MCF 10A (cell line): ENCODE data around the gene CFAP58. TPM values are rescaled to one million over a fixed set of nuclear protein-coding genes. Genes with fewer than 3 reads are reported as not detected.

Experiments used
- BruUV-seq: library from RNA; stranded (reverse); fragments of 400-500 nt; replicated peaks from 2 replicates; lab custom pipeline; 2021; lab: Mats Ljungman, UMichigan
- CTCF ChIA-PET: fragments of 300-600 bp; sonication (Branson Sonifier 250); formaldehyde crosslinking; extraction: SDS; loops from one replicate; lab custom pipeline; 2021; ENCODE audit warnings: antibody characterized with exemption, inconsistent platforms; lab: Yijun Ruan, JAX
- POLR2A ChIA-PET: fragments of 300-600, 350-650 bp; sonication (Branson Sonifier 250); formaldehyde crosslinking; extraction: SDS; loops from one replicate; lab custom pipeline; 2020; ENCODE audit warnings: antibody characterized with exemption, inconsistent platforms; lab: Yijun Ruan, JAX
- DNase-seq: peaks from one replicate; pipeline ENCODE4 v3.0.0-alpha.2; 2018; ENCODE audit not compliant: unreplicated experiment
- H3K27ac Mint-ChIP-seq: one replicate; pipeline ENCODE4 v1.8.0; 2022; ENCODE audit warnings: mild to moderate bottlenecking, low read depth, mixed read lengths; ENCODE audit not compliant: unreplicated experiment
- H3K27me3 Mint-ChIP-seq: one replicate; pipeline ENCODE4 v1.8.0; 2022; ENCODE audit warnings: mixed read lengths; ENCODE audit not compliant: insufficient read depth, unreplicated experiment
- H3K36me3 Mint-ChIP-seq: one replicate; pipeline ENCODE4 v1.8.0; 2022; ENCODE audit warnings: mild to moderate bottlenecking, moderate library complexity, mixed read lengths; ENCODE audit not compliant: insufficient read depth, unreplicated experiment
- H3K4me1 Mint-ChIP-seq: one replicate; pipeline ENCODE4 v1.8.0; 2022; ENCODE audit warnings: mixed read lengths; ENCODE audit not compliant: insufficient read depth, unreplicated experiment
- H3K4me3 Mint-ChIP-seq: one replicate; pipeline ENCODE4 v1.8.0; 2022; ENCODE audit warnings: mild to moderate bottlenecking, moderate library complexity, mixed read lengths; ENCODE audit not compliant: unreplicated experiment
- H3K9me3 Mint-ChIP-seq: one replicate; pipeline ENCODE4 v1.8.0; 2022; ENCODE audit warnings: mixed read lengths; ENCODE audit not compliant: unreplicated experiment
- CTCF ChIP-seq: fragments of 200-600 bp; IDR thresholded peaks from one replicate; pipeline ENCODE4 v1.8.0; 2022; ENCODE audit warnings: antibody characterized with exemption, mild to moderate bottlenecking; ENCODE audit not compliant: unreplicated experiment
- intact Hi-C: fragments of 100-400 bp; cut with micrococcal nuclease; formaldehyde crosslinking; loops from 2 replicates; pipeline ENCODE4 v1.14.1; 2022
- total RNA-seq: library from RNA; stranded (reverse); gene quantifications from 2 replicates; pipeline ENCODE4 v1.2.3, GENCODE V29; 2022

Gene CFAP58
- total RNA-seq, 1 experiment from 2014 or later = 0.89 TPM

DNA sequence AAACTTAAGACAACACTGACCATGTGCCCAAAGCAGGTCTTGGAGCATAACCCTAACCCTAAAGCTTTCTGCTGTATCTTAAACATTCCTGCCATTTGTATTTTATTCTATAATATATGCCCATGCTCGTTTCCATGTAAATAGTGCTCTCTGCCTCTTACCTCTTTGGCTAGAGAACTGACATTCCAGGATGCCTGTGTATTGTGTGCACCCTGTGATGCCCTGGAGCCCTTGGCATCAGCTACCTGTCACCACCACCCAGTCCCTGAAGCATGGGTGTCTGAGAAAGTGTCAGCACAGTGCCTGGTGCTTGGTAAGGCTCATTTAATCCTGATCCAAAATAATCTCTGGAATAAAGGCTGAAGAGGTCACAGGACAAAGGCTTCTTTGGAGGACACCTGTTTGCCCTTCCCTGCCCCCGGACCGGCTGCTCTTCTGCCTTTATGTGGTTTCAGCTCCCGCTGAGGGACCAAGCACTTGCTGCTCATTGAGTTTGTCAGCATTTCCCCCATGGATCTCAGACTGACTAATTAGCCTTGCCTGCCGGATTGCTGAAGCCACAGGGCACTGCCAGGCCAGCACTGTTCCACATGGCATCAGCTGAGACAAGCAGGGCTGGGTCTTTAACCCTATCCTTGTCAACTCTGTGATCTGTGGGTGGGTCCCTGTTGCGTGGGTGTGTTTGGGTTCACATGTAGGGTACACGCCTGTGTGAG, 148.4 kb downstream of the CFAP58 start:
- Mint-ChIP-seq H3K4me1 (no peaks in the 10 kb centered on the region), H3K9me3 (no peaks in the 10 kb centered on the region), H3K27ac (no peak overlapping the region), H3K27me3 (peaks cover 10% of the 10 kb centered on the region), H3K4me3 (no peak overlapping the region), H3K36me3 (no peaks in the 10 kb centered on the region)
- POLR2A ChIA-PET = interaction anchor here (0.7 kb wide), 1 partner anchor 19 kb away, joined by 3 read pairs; no protein-coding TSS in a partner anchor
- intact Hi-C loops = no loop called here
- CTCF ChIA-PET = interaction anchor here (0.7 to 1.5 kb wide), 4 partner anchors 95 to 439 kb away, joined by 3 read pairs; no protein-coding TSS in a partner anchor
- no peak for TF ChIP-seq CTCF
- no peak for DNase-seq
- no TSS peak for BruUV-seq

DNA sequence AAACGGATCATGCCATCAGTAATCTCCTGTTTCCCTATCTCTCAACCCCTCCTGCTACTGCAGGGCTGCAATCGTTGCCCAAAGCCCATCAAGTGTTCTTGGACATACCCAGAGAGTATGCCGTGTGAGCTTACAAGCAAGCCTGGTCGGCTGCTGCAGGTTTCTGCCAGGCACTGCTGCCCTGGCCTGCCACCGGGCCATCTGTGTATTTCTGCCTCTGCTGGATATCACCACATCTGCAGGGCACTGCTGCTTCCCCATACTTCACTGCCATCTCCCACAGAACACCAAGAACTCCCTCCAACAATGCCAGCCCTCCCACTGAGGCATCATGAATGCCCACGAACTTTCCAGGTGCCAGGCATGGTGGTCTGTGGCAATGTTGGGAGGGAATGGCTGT, 149.3 kb downstream of the CFAP58 start:
- no peak for DNase-seq
- Mint-ChIP-seq H3K36me3 (no peaks in the 10 kb centered on the region), H3K4me1 (no peaks in the 10 kb centered on the region), H3K27me3 (peaks cover 19% of the 10 kb centered on the region), H3K27ac (no peak overlapping the region), H3K9me3 (no peaks in the 10 kb centered on the region), H3K4me3 (no peak overlapping the region)
- POLR2A ChIA-PET = interaction anchor here (0.6 kb wide), 1 partner anchor 23 kb away, joined by 3 read pairs; no protein-coding TSS in a partner anchor
- CTCF ChIA-PET = no interaction called here
- no peak for TF ChIP-seq CTCF
- intact Hi-C loops = no loop called here
- no TSS peak for BruUV-seq

Other genes with a start within 250 kb of the CFAP58 start
- gene SFR1, start 231.7 kb upstream of the CFAP58 start, total RNA-seq = 7.7 and 8.9 TPM in 2 replicates
- 0.25 and 0.42 TPM in 2 replicates for gene CFAP43, start 121.5 kb upstream of the CFAP58 start, total RNA-seq
- gene GSTO1, start 98.9 kb upstream of the CFAP58 start, total RNA-seq = 54.6 and 61.8 TPM in 2 replicates
- 33.8 and 40.9 TPM in 2 replicates for gene GSTO2, start 84.6 kb upstream of the CFAP58 start, total RNA-seq
- 29.4 and 29.8 TPM in 2 replicates for gene ITPRIP, start 15.4 kb upstream of the CFAP58 start, total RNA-seq